GM12878 (cell line): ENCODE data around the gene CDKN3.
"Not testable (repeated sequence)": the region's sequence is repeated elsewhere in the genome, so short reads cannot be mapped to it uniquely, and the experiment has no call there.

Experiments used
- EZH2 ChIP-seq: IDR thresholded peaks from 2 replicates; pipeline ENCODE4 v1.6.1; 2012; ENCODE audit warnings: low read depth, mild to moderate bottlenecking, control low read depth, inconsistent platforms, low read length, borderline replicate concordance; ENCODE audit not compliant: control insufficient read depth
- GABPA ChIP-seq: IDR thresholded peaks from 2 replicates; pipeline ENCODE4 v1.6.1; 2014; ENCODE audit warnings: antibody characterized with exemption, low read depth, mild to moderate bottlenecking, inconsistent platforms
- POLR2A ChIP-seq: IDR thresholded peaks from 2 replicates; pipeline ENCODE4 v1.6.1; 2011; ENCODE audit warnings: low read depth, mild to moderate bottlenecking, low read length
- SPI1 ChIP-seq: IDR thresholded peaks from 2 replicates; pipeline ENCODE4 v1.6.1; 2011; ENCODE audit warnings: low read depth, mild to moderate bottlenecking, low read length, moderate library complexity, borderline replicate concordance; ENCODE audit not compliant: insufficient read depth
- TARDBP ChIP-seq: IDR thresholded peaks from 2 replicates; pipeline ENCODE4 v1.6.1; 2016; ENCODE audit warnings: borderline replicate concordance
- YY1 ChIP-seq: IDR thresholded peaks from 2 replicates; pipeline ENCODE4 v1.6.1; 2011; ENCODE audit warnings: low read depth, mild to moderate bottlenecking, low read length
- TF ChIP-seq, protein P1 (sequence below): fragments of 450-650 bp; IDR thresholded peaks from 2 replicates; pipeline ENCODE4 v1.6.1; 2014; ENCODE audit warnings: mild to moderate bottlenecking
- TF ChIP-seq, protein P2 (sequence below): IDR thresholded peaks from 2 replicates; pipeline ENCODE4 v1.6.1; 2012; ENCODE audit warnings: low read length, inconsistent platforms
- TF ChIP-seq, protein P3 (sequence below): fragments of 450-650 bp; IDR thresholded peaks from 2 replicates; pipeline ENCODE4 v1.6.1; 2018; ENCODE audit warnings: mild to moderate bottlenecking, low read depth, moderate library complexity; ENCODE audit not compliant: partially characterized antibody
- TF ChIP-seq, protein P4 (sequence below), 3 experiments: IDR thresholded peaks in 2 of 3; conservative IDR thresholded peaks in 1 of 3; 2 replicates each; pipeline ENCODE4 v1.5.1; 2011; ENCODE audit warnings: low read depth in 3 of 3, low read length in 3 of 3, mild to moderate bottlenecking in 3 of 3, control low read depth in 2 of 3, moderate library complexity in 2 of 3, inconsistent platforms in 1 of 3, mixed read lengths in 1 of 3; ENCODE audit not compliant: control insufficient read depth in 2 of 3, insufficient read depth in 1 of 3; ENCODE audit errors: extremely low read depth in 1 of 3

DNA sequence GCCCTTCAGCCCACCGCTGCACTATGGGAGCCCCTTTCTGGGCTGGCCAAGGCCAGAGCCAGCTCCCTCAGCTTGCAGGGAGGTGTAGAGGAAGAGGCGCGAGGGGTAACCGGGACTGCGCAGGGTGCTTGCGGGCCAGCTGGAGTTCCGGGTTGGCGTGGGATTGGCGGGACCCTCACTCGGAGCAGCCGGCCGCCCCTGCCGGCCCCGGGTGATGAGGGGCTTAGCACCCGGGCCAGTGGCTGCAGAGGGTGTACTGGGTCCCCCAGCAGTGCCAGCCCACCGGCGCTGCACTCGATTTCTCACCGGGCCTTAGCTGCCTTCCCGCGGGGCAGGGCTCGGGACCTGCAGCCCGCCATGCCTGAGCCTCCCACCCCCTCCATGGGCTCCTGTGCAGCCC, 46.2 kb downstream of the CDKN3 start:
- TF ChIP-seq, protein P1, sequence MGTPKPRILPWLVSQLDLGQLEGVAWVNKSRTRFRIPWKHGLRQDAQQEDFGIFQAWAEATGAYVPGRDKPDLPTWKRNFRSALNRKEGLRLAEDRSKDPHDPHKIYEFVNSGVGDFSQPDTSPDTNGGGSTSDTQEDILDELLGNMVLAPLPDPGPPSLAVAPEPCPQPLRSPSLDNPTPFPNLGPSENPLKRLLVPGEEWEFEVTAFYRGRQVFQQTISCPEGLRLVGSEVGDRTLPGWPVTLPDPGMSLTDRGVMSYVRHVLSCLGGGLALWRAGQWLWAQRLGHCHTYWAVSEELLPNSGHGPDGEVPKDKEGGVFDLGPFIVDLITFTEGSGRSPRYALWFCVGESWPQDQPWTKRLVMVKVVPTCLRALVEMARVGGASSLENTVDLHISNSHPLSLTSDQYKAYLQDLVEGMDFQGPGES = not testable (repeated sequence)
- not testable (repeated sequence) for TF ChIP-seq YY1, GABPA, POLR2A, TARDBP, SPI1, EZH2
- TF ChIP-seq, protein P2, sequence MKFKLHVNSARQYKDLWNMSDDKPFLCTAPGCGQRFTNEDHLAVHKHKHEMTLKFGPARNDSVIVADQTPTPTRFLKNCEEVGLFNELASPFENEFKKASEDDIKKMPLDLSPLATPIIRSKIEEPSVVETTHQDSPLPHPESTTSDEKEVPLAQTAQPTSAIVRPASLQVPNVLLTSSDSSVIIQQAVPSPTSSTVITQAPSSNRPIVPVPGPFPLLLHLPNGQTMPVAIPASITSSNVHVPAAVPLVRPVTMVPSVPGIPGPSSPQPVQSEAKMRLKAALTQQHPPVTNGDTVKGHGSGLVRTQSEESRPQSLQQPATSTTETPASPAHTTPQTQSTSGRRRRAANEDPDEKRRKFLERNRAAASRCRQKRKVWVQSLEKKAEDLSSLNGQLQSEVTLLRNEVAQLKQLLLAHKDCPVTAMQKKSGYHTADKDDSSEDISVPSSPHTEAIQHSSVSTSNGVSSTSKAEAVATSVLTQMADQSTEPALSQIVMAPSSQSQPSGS = not testable (repeated sequence)
- TF ChIP-seq, protein P3, sequence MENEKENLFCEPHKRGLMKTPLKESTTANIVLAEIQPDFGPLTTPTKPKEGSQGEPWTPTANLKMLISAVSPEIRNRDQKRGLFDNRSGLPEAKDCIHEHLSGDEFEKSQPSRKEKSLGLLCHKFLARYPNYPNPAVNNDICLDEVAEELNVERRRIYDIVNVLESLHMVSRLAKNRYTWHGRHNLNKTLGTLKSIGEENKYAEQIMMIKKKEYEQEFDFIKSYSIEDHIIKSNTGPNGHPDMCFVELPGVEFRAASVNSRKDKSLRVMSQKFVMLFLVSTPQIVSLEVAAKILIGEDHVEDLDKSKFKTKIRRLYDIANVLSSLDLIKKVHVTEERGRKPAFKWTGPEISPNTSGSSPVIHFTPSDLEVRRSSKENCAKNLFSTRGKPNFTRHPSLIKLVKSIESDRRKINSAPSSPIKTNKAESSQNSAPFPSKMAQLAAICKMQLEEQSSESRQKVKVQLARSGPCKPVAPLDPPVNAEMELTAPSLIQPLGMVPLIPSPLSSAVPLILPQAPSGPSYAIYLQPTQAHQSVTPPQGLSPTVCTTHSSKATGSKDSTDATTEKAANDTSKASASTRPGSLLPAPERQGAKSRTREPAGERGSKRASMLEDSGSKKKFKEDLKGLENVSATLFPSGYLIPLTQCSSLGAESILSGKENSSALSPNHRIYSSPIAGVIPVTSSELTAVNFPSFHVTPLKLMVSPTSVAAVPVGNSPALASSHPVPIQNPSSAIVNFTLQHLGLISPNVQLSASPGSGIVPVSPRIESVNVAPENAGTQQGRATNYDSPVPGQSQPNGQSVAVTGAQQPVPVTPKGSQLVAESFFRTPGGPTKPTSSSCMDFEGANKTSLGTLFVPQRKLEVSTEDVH = not testable (repeated sequence)
- TF ChIP-seq, protein P4, sequence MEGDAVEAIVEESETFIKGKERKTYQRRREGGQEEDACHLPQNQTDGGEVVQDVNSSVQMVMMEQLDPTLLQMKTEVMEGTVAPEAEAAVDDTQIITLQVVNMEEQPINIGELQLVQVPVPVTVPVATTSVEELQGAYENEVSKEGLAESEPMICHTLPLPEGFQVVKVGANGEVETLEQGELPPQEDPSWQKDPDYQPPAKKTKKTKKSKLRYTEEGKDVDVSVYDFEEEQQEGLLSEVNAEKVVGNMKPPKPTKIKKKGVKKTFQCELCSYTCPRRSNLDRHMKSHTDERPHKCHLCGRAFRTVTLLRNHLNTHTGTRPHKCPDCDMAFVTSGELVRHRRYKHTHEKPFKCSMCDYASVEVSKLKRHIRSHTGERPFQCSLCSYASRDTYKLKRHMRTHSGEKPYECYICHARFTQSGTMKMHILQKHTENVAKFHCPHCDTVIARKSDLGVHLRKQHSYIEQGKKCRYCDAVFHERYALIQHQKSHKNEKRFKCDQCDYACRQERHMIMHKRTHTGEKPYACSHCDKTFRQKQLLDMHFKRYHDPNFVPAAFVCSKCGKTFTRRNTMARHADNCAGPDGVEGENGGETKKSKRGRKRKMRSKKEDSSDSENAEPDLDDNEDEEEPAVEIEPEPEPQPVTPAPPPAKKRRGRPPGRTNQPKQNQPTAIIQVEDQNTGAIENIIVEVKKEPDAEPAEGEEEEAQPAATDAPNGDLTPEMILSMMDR (IDR thresholded peaks at IDR 0.05 in 2 of 3, conservative IDR thresholded peaks at IDR 0.05 in 1 of 3; ENCODE audit: control insufficient read depth in 2 of 3, extremely low read depth in 1 of 3, insufficient read depth in 1 of 3, low read depth in 3 of 3, low read length in 3 of 3) = not testable (repeated sequence)
